A549 (cell line): ENCODE measurements around the gene SMAD9. TPM values are rescaled to one million over a fixed set of nuclear protein-coding genes. Genes with fewer than 3 reads are reported as not detected.

Source experiments
- ATAC-seq, 2 experiments: fragments of 200-7000 bp in 1 of 2; fragments of >200 bp in 1 of 2; cut with Nextera tagmentation in 1 of 2; cut with Tn5 transposase in 1 of 2; 3 replicates each; pipeline versions ENCODE4 v1.8.0 to v1.9.1; 2018 to 2020; ENCODE audit warnings: mild to moderate bottlenecking in 1 of 2, moderate library complexity in 1 of 2
- CTCF ChIA-PET: fragments of 300-600 bp; sonication (Branson Sonifier 250); formaldehyde crosslinking; extraction: SDS; loops from one replicate; lab custom pipeline; 2021; ENCODE audit warnings: antibody characterized with exemption, inconsistent platforms; lab: Yijun Ruan, JAX
- POLR2A ChIA-PET: fragments of 350-600 bp; formaldehyde crosslinking; extraction: SDS; loops from one replicate; lab custom pipeline; 2021; ENCODE audit warnings: antibody characterized with exemption, inconsistent platforms; lab: Yijun Ruan, JAX
- DNase-seq, 2 experiments: peaks; one replicate each; pipeline versions ENCODE4 v3.0.0 to v3.0.0-alpha.2; 2011 to 2016; ENCODE audit warnings: low read depth in 1 of 2, low spot score in 1 of 2
- FAIRE-seq: peaks from 2 replicates; lab custom pipeline; 2011; peaks lifted over from hg19 to GRCh38; lab: Jason Lieb, UNC
- H3K27ac ChIP-seq, 2 experiments: fragments of >200 bp; sonication (Bioruptor Twin); formaldehyde crosslinking; 3 replicates each; pipeline ENCODE4 v1.5.1; 2016 to 2017
- H3K4me1 ChIP-seq: fragments of >200 bp; sonication (Bioruptor Twin); formaldehyde crosslinking; 3 replicates; pipeline ENCODE4 v1.6.1; 2016
- H3K4me2 ChIP-seq: fragments of >200 bp; sonication (Bioruptor Twin); formaldehyde crosslinking; 3 replicates; pipeline ENCODE4 v1.6.1; 2016
- H3K4me3 ChIP-seq: fragments of >200 bp; sonication (Bioruptor Twin); formaldehyde crosslinking; 3 replicates; pipeline ENCODE4 v1.5.1; 2016
- H3K9me3 ChIP-seq: fragments of >200 bp; sonication (Bioruptor Twin); formaldehyde crosslinking; 3 replicates; pipeline ENCODE4 v1.6.1; 2016
- CEBPB ChIP-seq, 2 experiments: fragments of >200 bp in 1 of 2; sonication (Bioruptor Twin) in 1 of 2; formaldehyde crosslinking in 1 of 2; IDR thresholded peaks; 2 replicates each; pipeline ENCODE4 v1.6.1; 2012 to 2016
- CHD4 ChIP-seq: fragments of 200-600 bp; sonication (generic); IDR thresholded peaks from 2 replicates; pipeline ENCODE4 v1.6.1; 2016; ENCODE audit warnings: antibody characterized with exemption, mild to moderate bottlenecking, borderline replicate concordance
- CTCF ChIP-seq: fragments of >200 bp; sonication (Bioruptor Twin); formaldehyde crosslinking; IDR thresholded peaks from 3 replicates; pipeline ENCODE4 v1.5.1; 2016
- EHF ChIP-seq: fragments of 250-450 bp; sonication (Bioruptor Pico); IDR thresholded peaks from 2 replicates; pipeline ENCODE4 v1.5.0; 2020; ENCODE audit warnings: mild to moderate bottlenecking
- ESRRA ChIP-seq: fragments of 150-350 bp; IDR thresholded peaks from 2 replicates; pipeline ENCODE4 v1.6.1; 2014; ENCODE audit warnings: mild to moderate bottlenecking, low read length, borderline replicate concordance
- HMGXB4 ChIP-seq: fragments of 250-450 bp; sonication (Bioruptor Pico); IDR thresholded peaks from 2 replicates; pipeline ENCODE4 v1.5.0; 2021; ENCODE audit warnings: mild to moderate bottlenecking, moderate library complexity, borderline replicate concordance
- JUN ChIP-seq, 2 experiments: fragments of >200 bp; sonication (Bioruptor Twin); formaldehyde crosslinking; IDR thresholded peaks; 2 replicates in 1 of 2; 3 replicates in 1 of 2; pipeline ENCODE4 v1.6.1; 2016 to 2017
- JUNB ChIP-seq: fragments of >200 bp; sonication (Bioruptor Twin); formaldehyde crosslinking; IDR thresholded peaks from 2 replicates; pipeline ENCODE4 v1.6.1; 2016
- MAZ ChIP-seq: fragments of 150-350 bp; IDR thresholded peaks from 2 replicates; pipeline ENCODE4 v1.6.1; 2014; ENCODE audit warnings: antibody characterized with exemption, low read depth, low read length, borderline replicate concordance
- NR3C1 ChIP-seq: fragments of >200 bp; sonication (Bioruptor Twin); formaldehyde crosslinking; IDR thresholded peaks from 3 replicates; pipeline ENCODE4 v1.6.1; 2017
- POLR2A ChIP-seq: IDR thresholded peaks from 2 replicates; pipeline ENCODE4 v1.6.1; 2012; ENCODE audit warnings: mild to moderate bottlenecking, low read length
- RCOR1 ChIP-seq: fragments of 150-350 bp; IDR thresholded peaks from 2 replicates; pipeline ENCODE4 v1.6.1; 2014; ENCODE audit warnings: antibody characterized with exemption, low read length, low read depth
- RFX5 ChIP-seq: fragments of 450-650 bp; IDR thresholded peaks from 2 replicates; pipeline ENCODE4 v1.7.1; 2014; ENCODE audit warnings: antibody characterized with exemption, mild to moderate bottlenecking, moderate library complexity
- RNF2 ChIP-seq: fragments of 200-600 bp; sonication (generic); IDR thresholded peaks from 2 replicates; pipeline ENCODE4 v1.6.1; 2016; ENCODE audit warnings: low read depth, mild to moderate bottlenecking, antibody characterized with exemption, moderate library complexity, borderline replicate concordance
- TP53 ChIP-seq: fragments of 250-450 bp; sonication (Bioruptor Pico); IDR thresholded peaks from 2 replicates; pipeline ENCODE4 v1.5.0; 2021; ENCODE audit warnings: mild to moderate bottlenecking, moderate library complexity
- ZFP36 ChIP-seq: fragments of 450-650 bp; IDR thresholded peaks from 2 replicates; pipeline ENCODE4 v1.6.1; 2014; ENCODE audit warnings: borderline replicate concordance; ENCODE audit not compliant: partially characterized antibody
- ZNF302 ChIP-seq: fragments of 250-450 bp; sonication (Bioruptor Pico); IDR thresholded peaks from 2 replicates; pipeline ENCODE4 v1.9.0; 2021; ENCODE audit warnings: inconsistent platforms, mild to moderate bottlenecking, moderate library complexity
- WGBS: methylation state at CpG from one replicate; pipeline ENCODE4 v1.1.6; 2017; ENCODE audit errors: missing lambda C conversion rate; 5-methylcytosine and 5-hydroxymethylcytosine counted together
- polyA plus RNA-seq, 4 experiments: library from polyadenylated mRNA; depleted of rRNA in 3 of 4; stranded (reverse); fragments of >200 nt; fragmentation: RNase III in 1 of 4; extraction: RNeasy Plus Mini Kit Qiagen cat#74134 plus additional on column Dnase treatment in 1 of 4; gene quantifications; 2 replicates in 3 of 4; 3 replicates in 1 of 4; pipeline ENCODE4 v1.2.3, GENCODE V29; 2011 to 2017
- TF ChIP-seq, protein P1 (sequence below): fragments of >200 bp; sonication (Bioruptor Twin); formaldehyde crosslinking; IDR thresholded peaks from 3 replicates; pipeline ENCODE4 v1.6.1; 2016
- TF ChIP-seq, protein P2 (sequence below): fragments of 250-450 bp; sonication (Bioruptor Pico); IDR thresholded peaks from 2 replicates; pipeline ENCODE4 v1.5.0; 2020; ENCODE audit warnings: low read depth, mild to moderate bottlenecking, moderate library complexity

The SMAD9 gene
- polyA plus RNA-seq, 2 of the 4 experiments (the other 2 are of a cell fraction): 0.04 to 0.06 TPM

DNA sequence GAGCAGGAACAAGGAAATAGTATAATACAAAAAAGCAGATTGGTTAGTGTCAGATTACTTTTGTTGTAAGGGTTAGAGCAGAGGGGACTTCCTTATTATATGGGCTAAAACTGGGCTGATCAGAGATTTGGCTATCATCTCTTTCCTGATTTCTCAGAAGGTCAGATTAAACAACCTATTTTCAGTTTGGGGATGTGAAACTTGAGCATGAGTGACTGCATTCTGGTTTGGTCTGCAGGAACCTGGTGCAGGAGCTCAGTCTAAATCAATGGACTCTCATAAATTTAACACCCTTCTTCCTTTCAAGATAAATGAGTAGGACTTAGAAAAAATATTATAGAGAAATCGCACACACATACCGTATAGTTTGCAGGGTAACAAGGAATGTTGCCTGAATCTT is 113.9 kb downstream of the SMAD9 start:
- no peak overlapping the region for H3K4me3 ChIP-seq
- H3K4me1 ChIP-seq: no peaks in the 10 kb centered on the region
- 93% methylated on average over 2 of the region's 2 CpGs for WGBS
- ATAC-seq (no peak), FAIRE-seq (no peak), DNase-seq (no peak)
- ChIA-PET CTCF (interaction anchor here (0.6 to 0.7 kb wide), 2 partner anchors 60 to 619 kb away, joined by 3 read pairs; no protein-coding TSS in a partner anchor), POLR2A (no interaction called here)
- H3K9me3 ChIP-seq: no peaks in the 10 kb centered on the region
- H3K27ac ChIP-seq: no peak overlapping the region
- no peak overlapping the region for H3K4me2 ChIP-seq
- TF ChIP-seq RNF2 (no peak), EHF (CRISPR knock-in tag) (no peak)
- TF ChIP-seq, all 56 proteins: peak for 0

DNA sequence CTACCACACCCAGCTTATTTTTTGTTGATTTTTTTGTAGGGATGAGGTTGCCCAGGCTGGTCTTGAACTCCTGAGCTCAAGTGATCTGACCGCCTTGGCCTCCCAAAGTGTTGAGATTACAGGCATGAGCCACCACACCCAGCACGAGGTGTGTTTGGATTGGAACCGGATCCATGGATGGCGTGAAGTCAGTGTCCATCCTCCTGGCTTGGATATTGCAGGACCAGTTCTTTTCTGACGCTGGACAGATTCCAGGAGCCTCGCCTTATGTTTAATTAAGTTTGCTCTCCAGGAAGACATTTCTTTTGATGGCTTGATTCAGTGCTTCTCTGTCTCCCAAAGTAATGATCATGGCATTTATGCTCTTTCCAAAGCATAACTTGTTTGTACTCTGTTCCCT is 115.5 kb downstream of the SMAD9 start:
- DNase-seq: no peak
- ChIA-PET CTCF (no interaction called here), POLR2A (no interaction called here)
- no peaks in the 10 kb centered on the region for H3K9me3 ChIP-seq
- FAIRE-seq: no peak
- WGBS: 14% methylated on average over 6 of the region's 6 CpGs
- TF ChIP-seq EHF (CRISPR knock-in tag) (no peak), ZFP36 (no peak), CHD4 (no peak), CEBPB (IDR thresholded peaks at IDR 0.05) (no peak), NR3C1 (no peak), TP53 (CRISPR knock-in tag) (no peak), JUN (IDR thresholded peaks at IDR 0.05) (no peak), POLR2A (no peak), RFX5 (no peak), ZNF302 (CRISPR knock-in tag) (no peak), MAZ (no peak), JUNB (no peak), RCOR1 (no peak), HMGXB4 (CRISPR knock-in tag) (no peak)
- TF ChIP-seq, protein P1, sequence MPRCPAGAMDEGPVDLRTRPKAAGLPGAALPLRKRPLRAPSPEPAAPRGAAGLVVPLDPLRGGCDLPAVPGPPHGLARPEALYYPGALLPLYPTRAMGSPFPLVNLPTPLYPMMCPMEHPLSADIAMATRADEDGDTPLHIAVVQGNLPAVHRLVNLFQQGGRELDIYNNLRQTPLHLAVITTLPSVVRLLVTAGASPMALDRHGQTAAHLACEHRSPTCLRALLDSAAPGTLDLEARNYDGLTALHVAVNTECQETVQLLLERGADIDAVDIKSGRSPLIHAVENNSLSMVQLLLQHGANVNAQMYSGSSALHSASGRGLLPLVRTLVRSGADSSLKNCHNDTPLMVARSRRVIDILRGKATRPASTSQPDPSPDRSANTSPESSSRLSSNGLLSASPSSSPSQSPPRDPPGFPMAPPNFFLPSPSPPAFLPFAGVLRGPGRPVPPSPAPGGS: no peak
- ATAC-seq: no peak
- no peak overlapping the region for H3K4me3 ChIP-seq
- H3K4me2 ChIP-seq: no peak overlapping the region
- no peak overlapping the region for H3K27ac ChIP-seq
- H3K4me1 ChIP-seq: no peaks in the 10 kb centered on the region

- Histone ChIP-seq H3K4me1 (no peaks in the 10 kb centered on the region), H3K4me3 (no peak overlapping the region), H3K9me3 (no peaks in the 10 kb centered on the region), H3K4me2 (no peak overlapping the region), H3K27ac (no peak overlapping the region)
- CTCF ChIA-PET: no interaction called here
- no peak for FAIRE-seq
- no peak for ATAC-seq
- DNase-seq: peak in 1 of 2 experiments; percentile 12
- POLR2A ChIA-PET: no interaction called here
- 1% methylated on average over 3 of the region's 3 CpGs for WGBS
- TF ChIP-seq ESRRA (no peak), JUN (IDR thresholded peaks at IDR 0.05) (no peak), CTCF (no peak)
- TF ChIP-seq, protein P2, sequence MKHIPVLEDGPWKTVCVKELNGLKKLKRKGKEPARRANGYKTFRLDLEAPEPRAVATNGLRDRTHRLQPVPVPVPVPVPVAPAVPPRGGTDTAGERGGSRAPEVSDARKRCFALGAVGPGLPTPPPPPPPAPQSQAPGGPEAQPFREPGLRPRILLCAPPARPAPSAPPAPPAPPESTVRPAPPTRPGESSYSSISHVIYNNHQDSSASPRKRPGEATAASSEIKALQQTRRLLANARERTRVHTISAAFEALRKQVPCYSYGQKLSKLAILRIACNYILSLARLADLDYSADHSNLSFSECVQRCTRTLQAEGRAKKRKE: no peak
Measured at GRCh38 chr13:36801035-36801434, 119.0 kb downstream of the SMAD9 start.
